ENCODE measurements around the gene TEK. TPM values are rescaled to one million over a fixed set of nuclear protein-coding genes. Genes with fewer than 3 reads are reported as not detected.

TEK gene
- total RNA-seq, 2 donors from 2014 or later = 19.2 to 29.5 TPM

GRCh38 chr9:27162045-27162444 lies 53.0 kb downstream of the TEK start:
- ATAC-seq (peak in 1 of 2 donors; percentile 38), DNase-seq (no peak)
- intact Hi-C loops (cut with DNase I) = no loop called here

- intact Hi-C loops (cut with DNase I) = no loop called here
- DNase-seq (no peak), ATAC-seq (no peak)
Measured at GRCh38 chr9:27165068-27165467, 56.0 kb downstream of the TEK start.

GRCh38 chr9:27165670-27166069 lies 56.6 kb downstream of the TEK start:
- intact Hi-C loops (cut with DNase I) = no loop called here
- DNase-seq = no peak
- no peak for ATAC-seq

- ATAC-seq (no peak), DNase-seq (no peak)
- intact Hi-C loops (cut with DNase I) = no loop called here
Measured at GRCh38 chr9:27168496-27168895, 59.5 kb downstream of the TEK start.

- ATAC-seq (no peak), DNase-seq (no peak)
- intact Hi-C loops (cut with DNase I) = no loop called here
Measured at GRCh38 chr9:27168951-27169350, 59.9 kb downstream of the TEK start.

GRCh38 chr9:27176971-27177370 lies 67.9 kb downstream of the TEK start:
- intact Hi-C loops (cut with DNase I) = no loop called here
- no peak for DNase-seq
- no peak for ATAC-seq

- DNase-seq (no peak), ATAC-seq (no peak)
- intact Hi-C loops (cut with DNase I) = no loop called here
Measured at GRCh38 chr9:27179245-27179865, 70.3 kb downstream of the TEK start.

GRCh38 chr9:27181381-27181780 lies 72.4 kb downstream of the TEK start:
- ATAC-seq (no peak), DNase-seq (no peak)
- intact Hi-C loops (cut with DNase I) = no loop called here

- intact Hi-C loops (cut with DNase I) = no loop called here
- DNase-seq (no peak), ATAC-seq (no peak)
Measured at GRCh38 chr9:27182421-27182820, 73.4 kb downstream of the TEK start.

- ATAC-seq (no peak), DNase-seq (no peak)
- intact Hi-C loops (cut with DNase I) = no loop called here
Measured at GRCh38 chr9:27183131-27183530, 74.1 kb downstream of the TEK start.

- intact Hi-C loops (cut with DNase I) = no loop called here
- ATAC-seq (no peak), DNase-seq (no peak)
Measured at GRCh38 chr9:27183701-27184100, 74.7 kb downstream of the TEK start.

- DNase-seq (peak; percentile 31), ATAC-seq (peak in 1 of 2 donors; percentile 57)
- intact Hi-C loops (cut with DNase I) = no loop called here
Measured at GRCh38 chr9:27184556-27185351, 75.7 kb downstream of the TEK start.

- ATAC-seq = no peak
- intact Hi-C loops (cut with DNase I) = no loop called here
- no peak for DNase-seq
Measured at GRCh38 chr9:27188426-27188825, 79.4 kb downstream of the TEK start.

GRCh38 chr9:27189426-27189825 lies 80.4 kb downstream of the TEK start:
- no peak for DNase-seq
- intact Hi-C loops (cut with DNase I) = no loop called here
- ATAC-seq = no peak

GRCh38 chr9:27192291-27192960 lies 83.4 kb downstream of the TEK start:
- DNase-seq (peak; percentile 40), ATAC-seq (peak; percentile 47 to 80)
- intact Hi-C loops (cut with DNase I) = loop anchor here in 1 of 2 donors (5.0 kb wide), 1 partner anchor 80 kb away; no protein-coding TSS in a partner anchor

- ATAC-seq = no peak
- no peak for DNase-seq
- intact Hi-C loops (cut with DNase I) = loop anchor here in 1 of 2 donors (5.0 kb wide), 1 partner anchor 82 kb away; no protein-coding TSS in a partner anchor
Measured at GRCh38 chr9:27193886-27194285, 84.9 kb downstream of the TEK start.

- DNase-seq (no peak), ATAC-seq (peak in 1 of 2 donors; percentile 27)
- intact Hi-C loops (cut with DNase I) = loop anchor here in 1 of 2 donors (5.0 kb wide), 1 partner anchor 82 kb away; no protein-coding TSS in a partner anchor
Measured at GRCh38 chr9:27194401-27195091, 85.5 kb downstream of the TEK start.

GRCh38 chr9:27195191-27195590 lies 86.2 kb downstream of the TEK start:
- DNase-seq (no peak), ATAC-seq (no peak)
- intact Hi-C loops (cut with DNase I) = no loop called here

- DNase-seq (no peak), ATAC-seq (no peak)
- intact Hi-C loops (cut with DNase I) = no loop called here
Measured at GRCh38 chr9:27196383-27196782, 87.4 kb downstream of the TEK start.

- DNase-seq (no peak), ATAC-seq (no peak)
Measured at GRCh38 chr9:27198190-27198589, 89.2 kb downstream of the TEK start.

More at GRCh38 chr9:27198190-27198589, 89.2 kb downstream of the TEK start:
- intact Hi-C loops (cut with DNase I) = no loop called here

Measured in left cardiac atrium (tissue), 4 donors.